T-cell (primary cell): ENCODE results near the gene MYO5A. TPM values are rescaled to one million over a fixed set of nuclear protein-coding genes. Genes with fewer than 3 reads are reported as not detected.
A peak's percentile ranks its signal among the peaks of the same experiment; 100 is the strongest.

ENCODE experiments used
- ATAC-seq, 4 experiments: fragments of 200-7000 bp in 3 of 4; fragments of 150-1000 bp in 1 of 4; cut with Tn5 transposase; replicated peaks in 1 of 4; 1 replicate in 3 of 4; 2 replicates in 1 of 4; pipeline ENCODE4 v1.10.0; 2021; ENCODE audit warnings: moderate library complexity in 3 of 4, mild to moderate bottlenecking in 2 of 4, moderate number of reproducible peaks in 1 of 4
- CTCF ChIA-PET, 2 donors: fragments of 300-600 bp; sonication (Branson Sonifier 250); formaldehyde crosslinking; loops; one replicate each; lab custom pipeline; 2022; ENCODE audit warnings: antibody characterized with exemption in 2 of 2; lab: Charles Lee
- POLR2A ChIA-PET, 2 donors: fragments of 300-600 bp; sonication (Branson Sonifier 250); formaldehyde crosslinking; loops; one replicate each; lab custom pipeline; 2022; ENCODE audit warnings: antibody characterized with exemption in 2 of 2; lab: Charles Lee
- DNase-seq, 35 experiments: peaks; one replicate each; pipeline versions ENCODE4 v3.0.0 to v3.0.0-alpha.2; 2013 to 2023
- H3K27ac ChIP-seq: one replicate; pipeline ENCODE4 v1.5.1; 2013; ENCODE audit warnings: low read length
- H3K27me3 ChIP-seq, 2 experiments: replicated peaks in 1 of 2; 1 replicate in 1 of 2; 2 replicates in 1 of 2; pipeline versions ENCODE4 v1.6.1 to v1.7.0; 2013; ENCODE audit warnings: low read length in 1 of 2, mixed read lengths in 1 of 2; ENCODE audit not compliant: control insufficient read depth in 2 of 2, insufficient read depth in 2 of 2; ENCODE audit errors: extremely low read depth in 1 of 2
- H3K36me3 ChIP-seq, 2 donors: 1 replicate in 1 of 2; 2 replicates in 1 of 2; pipeline versions ENCODE4 v1.6.1 to v1.7.0; 2013; ENCODE audit warnings: low read length in 1 of 2; ENCODE audit not compliant: control insufficient read depth in 2 of 2, insufficient read depth in 1 of 2; ENCODE audit errors: extremely low read depth in 1 of 2
- H3K4me1 ChIP-seq, 2 experiments: 1 replicate in 1 of 2; 2 replicates in 1 of 2; pipeline versions ENCODE4 v1.6.1 to v1.7.0; 2013; ENCODE audit warnings: low read length in 2 of 2, mixed read lengths in 1 of 2; ENCODE audit not compliant: insufficient read depth in 2 of 2, control insufficient read depth in 1 of 2; ENCODE audit errors: extremely low read depth in 1 of 2
- H3K4me3 ChIP-seq, 2 donors: 1 replicate in 1 of 2; 2 replicates in 1 of 2; pipeline versions ENCODE4 v1.5.1 to v1.7.0; 2013; ENCODE audit warnings: mild to moderate bottlenecking in 2 of 2, low read length in 1 of 2, moderate library complexity in 1 of 2; ENCODE audit not compliant: control insufficient read depth in 1 of 2; ENCODE audit errors: extremely low read depth in 1 of 2
- H3K9me3 ChIP-seq: 2 replicates; pipeline ENCODE4 v1.7.0; 2013
- H3K27ac Mint-ChIP-seq, 2 donors: one replicate each; pipeline ENCODE4 v1.8.0; 2020 to 2021; ENCODE audit warnings: mild to moderate bottlenecking in 2 of 2, mixed read lengths in 2 of 2
- H3K27me3 Mint-ChIP-seq, 2 donors: one replicate each; pipeline ENCODE4 v1.8.0; 2021 to 2022; ENCODE audit warnings: mixed read lengths in 2 of 2
- H3K36me3 Mint-ChIP-seq: one replicate; pipeline ENCODE4 v1.8.0; 2021; ENCODE audit warnings: mixed read lengths
- H3K4me1 Mint-ChIP-seq, 3 donors: one replicate each; pipeline ENCODE4 v1.8.0; 2020 to 2022; ENCODE audit warnings: mixed read lengths in 3 of 3, mild to moderate bottlenecking in 1 of 3
- H3K4me3 Mint-ChIP-seq, 3 donors: one replicate each; pipeline ENCODE4 v1.8.0; 2020 to 2022; ENCODE audit warnings: mild to moderate bottlenecking in 3 of 3, mixed read lengths in 3 of 3, moderate library complexity in 3 of 3
- H3K9me3 Mint-ChIP-seq, 3 donors: one replicate each; pipeline ENCODE4 v1.8.0; 2020 to 2022; ENCODE audit warnings: mixed read lengths in 3 of 3
- WGBS: methylation state at CpG from one replicate; pipeline ENCODE4 v1.1.5; 2013; ENCODE audit warnings: missing lambda C conversion rate; ENCODE audit not compliant: insufficient coverage; 5-methylcytosine and 5-hydroxymethylcytosine counted together
- total RNA-seq, 35 experiments: library from RNA in 6 of 35; stranded (reverse) in 6 of 35; fragments of 120-200 nt in 1 of 35; gene quantifications; one replicate each; pipeline versions ENCODE4 v1.2.1 to v1.2.4 and lab custom pipeline; 2013 to 2026

Gene MYO5A
- total RNA-seq, 5 donors from 2014 or later (not counting 1 experiment from before 2014, with no cell fraction given), result 25.2 to 46.6 (median 29.5) TPM

- H3K9me3 Mint-ChIP-seq, result no peaks in the 10 kb centered on the region
- no peak overlapping the region for H3K4me3 Mint-ChIP-seq
- H3K4me1 Mint-ChIP-seq, result no peaks in the 10 kb centered on the region
- H3K36me3 ChIP-seq, result peaks cover 0 to 82% of the 10 kb centered on the region in 2 donors
- ATAC-seq (no peak), DNase-seq (no peak)
- H3K27me3 ChIP-seq, result no peaks in the 10 kb centered on the region
- no peak overlapping the region for H3K27ac ChIP-seq
- ChIA-PET POLR2A (interaction anchor here in 1 of 2 donors (0.5 kb wide), 1 partner anchor 17 kb away, joined by 3 read pairs; no protein-coding TSS in a partner anchor), CTCF (interaction anchor here in 1 of 2 donors (0.6 kb wide), 1 partner anchor 445 kb away, joined by 3 read pairs; no protein-coding TSS in a partner anchor)
- no peaks in the 10 kb centered on the region for H3K27me3 Mint-ChIP-seq
- H3K4me1 ChIP-seq, result no peaks in the 10 kb centered on the region
- no peak overlapping the region for H3K27ac Mint-ChIP-seq
- WGBS, result 100% methylated on average over 3 of the region's 3 CpGs
- H3K9me3 ChIP-seq, result no peaks in the 10 kb centered on the region
- no peak overlapping the region for H3K4me3 ChIP-seq
- peaks cover 65% of the 10 kb centered on the region for H3K36me3 Mint-ChIP-seq
Observed at GRCh38 chr15:52369030-52369429, 159.7 kb downstream of the MYO5A start.

DNA sequence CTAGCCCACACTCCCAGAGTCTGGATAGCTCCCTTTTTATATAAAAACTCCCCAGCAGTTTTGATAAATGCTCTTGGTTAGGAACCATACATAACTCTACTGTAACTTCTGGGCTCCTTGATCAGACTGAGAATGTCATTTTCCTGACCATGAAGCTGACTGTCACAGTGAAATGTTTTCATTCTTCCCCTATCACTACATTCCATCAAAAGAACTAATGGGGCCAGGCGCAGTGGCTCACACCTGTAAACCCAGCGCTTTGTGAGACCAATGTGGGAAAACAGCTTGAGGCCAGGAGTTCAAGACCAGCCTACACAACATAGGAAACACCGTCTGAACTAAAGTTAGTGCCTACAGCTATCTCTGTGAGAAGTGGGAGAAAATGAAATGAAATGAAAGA lies 160.3 kb downstream of the MYO5A start:
- H3K4me1 ChIP-seq, result no peaks in the 10 kb centered on the region
- no peaks in the 10 kb centered on the region for H3K9me3 ChIP-seq
- CTCF ChIA-PET, result interaction anchor here (0.6 to 0.9 kb wide), 3 partner anchors 24 to 445 kb away, joined by 3 to 5 read pairs (median 5); no protein-coding TSS in a partner anchor
- Mint-ChIP-seq H3K27me3 (no peaks in the 10 kb centered on the region), H3K4me1 (no peaks in the 10 kb centered on the region), H3K36me3 (peaks cover 67% of the 10 kb centered on the region), H3K9me3 (no peaks in the 10 kb centered on the region), H3K27ac (no peak overlapping the region), H3K4me3 (no peak overlapping the region)
- no peak for DNase-seq
- H3K27ac ChIP-seq, result no peak overlapping the region
- no peak for ATAC-seq
- POLR2A ChIA-PET, result no interaction called here
- no peaks in the 10 kb centered on the region for H3K27me3 ChIP-seq
- peaks cover 0 to 76% of the 10 kb centered on the region in 2 donors for H3K36me3 ChIP-seq
- no peak overlapping the region for H3K4me3 ChIP-seq
- WGBS, result no CpG with 5 or more reads among the region's 3 CpGs

GRCh38 chr15:52362497-52362896 lies 166.2 kb downstream of the MYO5A start:
- CTCF ChIA-PET, result interaction anchor here in 1 of 2 donors (0.6 kb wide), 1 partner anchor 339 kb away, joined by 4 read pairs; no protein-coding TSS in a partner anchor
- 80% methylated on average over 1 of the region's 3 CpGs for WGBS

GRCh38 chr15:52361975-52362494 lies 166.6 kb downstream of the MYO5A start:
- CTCF ChIA-PET, result interaction anchor here in 1 of 2 donors (0.6 kb wide), 1 partner anchor 338 kb away, joined by 4 read pairs; no protein-coding TSS in a partner anchor
- Mint-ChIP-seq H3K9me3 (no peaks in the 10 kb centered on the region), H3K27ac (peak overlapping the region in 1 of 2 donors; percentile 30)

More at GRCh38 chr15:52362497-52362896, 166.2 kb downstream of the MYO5A start:
- no peaks in the 10 kb centered on the region for H3K9me3 ChIP-seq
- H3K4me1 ChIP-seq, result no peaks in the 10 kb centered on the region
- ATAC-seq (no peak), DNase-seq (no peak)
- Mint-ChIP-seq H3K4me3 (no peak overlapping the region), H3K36me3 (peaks cover 66% of the 10 kb centered on the region), H3K27ac (no peak overlapping the region), H3K27me3 (no peaks in the 10 kb centered on the region), H3K9me3 (no peaks in the 10 kb centered on the region), H3K4me1 (no peaks in the 10 kb centered on the region)
- POLR2A ChIA-PET, result no interaction called here
- H3K27ac ChIP-seq, result no peak overlapping the region
- no peak overlapping the region for H3K4me3 ChIP-seq
- peaks cover 0 to 58% of the 10 kb centered on the region in 2 donors for H3K36me3 ChIP-seq
- H3K27me3 ChIP-seq, result no peaks in the 10 kb centered on the region

GRCh38 chr15:52361494-52361893 lies 167.2 kb downstream of the MYO5A start:
- no peaks in the 10 kb centered on the region for H3K9me3 ChIP-seq
- H3K27ac ChIP-seq, result no peak overlapping the region
- H3K4me3 ChIP-seq, result no peak overlapping the region
- peaks cover 0 to 49% of the 10 kb centered on the region in 2 donors for H3K36me3 ChIP-seq
- POLR2A ChIA-PET, result interaction anchor here in 1 of 2 donors (0.7 kb wide), 1 partner anchor 14 kb away, joined by 4 read pairs; no protein-coding TSS in a partner anchor
- ATAC-seq, result no peak
- H3K4me3 Mint-ChIP-seq, result no peak overlapping the region
- H3K9me3 Mint-ChIP-seq, result no peaks in the 10 kb centered on the region
- peaks cover 62% of the 10 kb centered on the region for H3K36me3 Mint-ChIP-seq
- no peak overlapping the region for H3K27ac Mint-ChIP-seq
- no peak for DNase-seq
- CTCF ChIA-PET, result no interaction called here
- no peaks in the 10 kb centered on the region for H3K4me1 ChIP-seq
- 100% methylated on average over 2 of the region's 4 CpGs for WGBS
- H3K27me3 ChIP-seq, result no peaks in the 10 kb centered on the region
- no peaks in the 10 kb centered on the region for H3K4me1 Mint-ChIP-seq
- no peaks in the 10 kb centered on the region for H3K27me3 Mint-ChIP-seq

More at GRCh38 chr15:52361975-52362494, 166.6 kb downstream of the MYO5A start:
- Mint-ChIP-seq H3K4me3 (no peak overlapping the region), H3K4me1 (no peaks in the 10 kb centered on the region), H3K36me3 (peaks cover 64% of the 10 kb centered on the region), H3K27me3 (no peaks in the 10 kb centered on the region)
- H3K9me3 ChIP-seq, result no peaks in the 10 kb centered on the region
- no peak overlapping the region for H3K4me3 ChIP-seq
- H3K36me3 ChIP-seq, result peaks cover 0 to 53% of the 10 kb centered on the region in 2 donors
- WGBS, result no CpG with 5 or more reads among the region's 4 CpGs
- no peaks in the 10 kb centered on the region for H3K4me1 ChIP-seq
- no peak for ATAC-seq
- H3K27me3 ChIP-seq, result no peaks in the 10 kb centered on the region
- H3K27ac ChIP-seq, result no peak overlapping the region
- DNase-seq, result no peak
- POLR2A ChIA-PET, result no interaction called here

DNA sequence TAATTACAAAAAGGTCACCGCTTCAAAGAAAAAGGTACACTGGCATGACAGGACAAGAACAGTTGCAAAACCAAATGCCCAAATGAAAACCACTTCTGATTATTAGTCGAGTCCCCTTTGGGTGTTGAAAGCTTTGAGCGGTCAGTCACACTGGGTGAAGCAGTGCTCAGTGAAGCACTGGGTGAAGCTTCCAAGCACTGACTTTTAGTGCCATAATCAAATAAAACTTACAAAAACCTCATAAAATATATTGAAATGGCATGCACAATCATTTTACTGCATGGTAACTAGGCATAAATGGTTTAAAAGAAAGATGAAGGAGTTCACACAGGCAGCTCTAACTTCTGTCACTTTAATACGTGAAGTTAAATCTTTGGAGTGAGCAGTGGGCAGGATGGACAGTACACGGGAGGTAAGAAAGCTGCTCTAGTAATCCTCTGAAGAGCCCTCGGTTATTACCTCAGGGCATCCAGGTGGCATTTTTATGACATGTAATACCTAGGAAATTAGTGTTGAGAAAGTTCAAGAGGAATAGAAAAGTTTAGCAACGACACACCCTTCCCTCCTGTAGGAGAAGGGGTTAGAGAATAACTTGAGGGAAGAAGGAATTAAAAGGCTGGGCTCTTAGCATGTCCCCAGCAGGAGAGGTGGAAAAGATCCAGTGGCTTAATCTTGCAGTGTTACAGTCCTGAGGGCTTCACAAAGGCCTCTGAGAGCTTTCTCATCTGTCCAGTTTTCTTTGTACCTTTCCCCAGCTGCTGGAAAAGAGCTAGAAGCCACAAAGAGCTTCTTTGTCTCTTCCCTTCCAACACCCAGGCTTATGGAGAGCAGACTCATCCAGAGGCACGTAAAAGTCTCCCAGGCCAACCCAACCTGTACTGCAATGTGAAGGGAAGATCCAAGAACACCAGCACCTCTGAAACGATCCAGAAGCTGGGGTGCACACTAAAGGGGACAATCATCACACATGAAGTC lies 168.2 kb downstream of the MYO5A start:
- POLR2A ChIA-PET, result interaction anchor here (0.6 to 0.7 kb wide), 2 partner anchors 13 to 170 kb away, joined by 3 to 4 read pairs; no protein-coding TSS in a partner anchor
- Mint-ChIP-seq H3K4me3 (no peak overlapping the region), H3K36me3 (peaks cover 58% of the 10 kb centered on the region), H3K27me3 (no peaks in the 10 kb centered on the region), H3K27ac (no peak overlapping the region), H3K4me1 (no peaks in the 10 kb centered on the region), H3K9me3 (no peaks in the 10 kb centered on the region)
- H3K4me3 ChIP-seq, result no peak overlapping the region
- H3K27ac ChIP-seq, result no peak overlapping the region
- 95% methylated on average over 4 of the region's 9 CpGs for WGBS
- no peaks in the 10 kb centered on the region for H3K9me3 ChIP-seq
- no peaks in the 10 kb centered on the region for H3K4me1 ChIP-seq
- ATAC-seq, result no peak
- peaks cover 0 to 44% of the 10 kb centered on the region in 2 donors for H3K36me3 ChIP-seq
- no peak for DNase-seq
- CTCF ChIA-PET, result no interaction called here
- H3K27me3 ChIP-seq, result no peaks in the 10 kb centered on the region
